Muscle layer of colon (tissue), 2 donors: ENCODE results near the gene NPAS3.

Experiments
- H3K27ac ChIP-seq: one replicate; pipeline ENCODE4 v1.7.0; 2013; ENCODE audit warnings: low read depth, mild to moderate bottlenecking, low read length, moderate library complexity
- H3K27me3 ChIP-seq, 2 donors: one replicate each; pipeline ENCODE4 v1.7.0; 2013; ENCODE audit warnings: low read length in 2 of 2, mild to moderate bottlenecking in 2 of 2; ENCODE audit not compliant: insufficient read depth in 2 of 2, control insufficient read depth in 1 of 2
- H3K36me3 ChIP-seq: one replicate; pipeline ENCODE4 v1.7.0; 2013; ENCODE audit warnings: mild to moderate bottlenecking, low read length; ENCODE audit not compliant: insufficient read depth
- H3K4me1 ChIP-seq: one replicate; pipeline ENCODE4 v1.7.0; 2013; ENCODE audit warnings: mild to moderate bottlenecking, low read length; ENCODE audit not compliant: insufficient read depth
- H3K4me3 ChIP-seq, 2 donors: one replicate each; pipeline ENCODE4 v1.7.0; 2013; ENCODE audit warnings: low read length in 2 of 2, low read depth in 1 of 2, mild to moderate bottlenecking in 1 of 2, moderate library complexity in 1 of 2
- H3K9ac ChIP-seq: one replicate; pipeline ENCODE4 v1.7.0; 2013; ENCODE audit warnings: low read length
- H3K9me3 ChIP-seq: one replicate; pipeline ENCODE4 v1.7.0; 2013; ENCODE audit warnings: mild to moderate bottlenecking, low read length
- donor health status: abdominal sarcoma.
- donor health status: Adenocarcinoma of cecum.

Gene NPAS3

DNA sequence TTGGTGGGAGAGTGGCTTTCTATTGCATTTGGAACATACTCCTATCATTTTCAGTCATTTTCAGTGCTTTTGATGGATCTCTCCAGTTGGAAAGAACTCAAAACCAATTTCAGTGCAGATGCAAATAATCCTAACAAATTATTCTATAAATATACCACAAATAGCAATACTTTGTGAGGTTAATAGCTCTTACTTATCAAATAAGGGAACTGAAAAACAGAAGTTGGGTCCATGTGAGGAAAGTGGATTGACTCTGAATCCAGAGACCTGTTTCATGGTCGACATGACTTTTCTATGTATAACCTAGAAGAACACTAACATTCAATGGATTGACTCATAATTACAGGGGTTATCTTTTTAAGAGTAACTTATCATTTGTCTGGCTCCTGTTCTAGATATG lies 763.6 kb downstream of the NPAS3 start:
- H3K36me3 ChIP-seq = no peaks in the 10 kb centered on the region
- H3K27me3 ChIP-seq = no peaks in the 10 kb centered on the region
- no peak overlapping the region for H3K4me3 ChIP-seq
- H3K9ac ChIP-seq = no peak overlapping the region
- no peaks in the 10 kb centered on the region for H3K9me3 ChIP-seq
- H3K27ac ChIP-seq = no peak overlapping the region
- no peaks in the 10 kb centered on the region for H3K4me1 ChIP-seq

- Histone ChIP-seq H3K4me1 (no peaks in the 10 kb centered on the region), H3K27ac (no peak overlapping the region), H3K27me3 (no peaks in the 10 kb centered on the region), H3K4me3 (no peak overlapping the region), H3K36me3 (no peaks in the 10 kb centered on the region), H3K9ac (no peak overlapping the region), H3K9me3 (no peaks in the 10 kb centered on the region)
Observed at GRCh38 chr14:33704481-33704880, 765.8 kb downstream of the NPAS3 start.

- no peaks in the 10 kb centered on the region for H3K4me1 ChIP-seq
- H3K9me3 ChIP-seq = no peaks in the 10 kb centered on the region
- no peak overlapping the region for H3K4me3 ChIP-seq
- no peak overlapping the region for H3K9ac ChIP-seq
- no peaks in the 10 kb centered on the region for H3K36me3 ChIP-seq
- no peaks in the 10 kb centered on the region for H3K27me3 ChIP-seq
- H3K27ac ChIP-seq = no peak overlapping the region
Observed at GRCh38 chr14:33705490-33705889, 766.8 kb downstream of the NPAS3 start.

- H3K4me3 ChIP-seq = no peak overlapping the region
- H3K36me3 ChIP-seq = no peaks in the 10 kb centered on the region
- no peaks in the 10 kb centered on the region for H3K4me1 ChIP-seq
- no peaks in the 10 kb centered on the region for H3K27me3 ChIP-seq
- H3K9ac ChIP-seq = no peak overlapping the region
- H3K9me3 ChIP-seq = no peaks in the 10 kb centered on the region
- H3K27ac ChIP-seq = no peak overlapping the region
Observed at GRCh38 chr14:33707716-33708115, 769.0 kb downstream of the NPAS3 start.

DNA sequence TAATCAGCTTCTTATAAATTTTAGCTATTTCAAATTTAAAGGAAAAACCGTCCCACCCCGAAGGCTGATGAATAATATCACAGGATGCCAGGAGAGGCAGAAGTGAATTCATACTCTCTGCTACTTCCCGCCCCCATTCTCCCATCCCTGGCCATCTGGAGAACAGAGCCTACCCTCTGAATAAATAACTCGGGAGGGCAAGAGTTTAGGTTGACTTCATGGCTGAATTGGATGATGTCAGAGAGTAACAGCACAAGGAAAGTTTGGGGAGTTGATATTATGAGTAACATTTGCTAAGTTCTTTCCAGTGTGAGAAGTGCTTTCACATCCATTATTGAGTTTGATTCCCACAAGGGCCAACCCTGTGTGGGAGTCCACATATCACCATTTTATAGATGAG lies 770.6 kb downstream of the NPAS3 start:
- no peak overlapping the region for H3K4me3 ChIP-seq
- H3K9me3 ChIP-seq = no peaks in the 10 kb centered on the region
- H3K36me3 ChIP-seq = no peaks in the 10 kb centered on the region
- H3K4me1 ChIP-seq = no peaks in the 10 kb centered on the region
- H3K27ac ChIP-seq = no peak overlapping the region
- H3K27me3 ChIP-seq = no peaks in the 10 kb centered on the region
- no peak overlapping the region for H3K9ac ChIP-seq

DNA sequence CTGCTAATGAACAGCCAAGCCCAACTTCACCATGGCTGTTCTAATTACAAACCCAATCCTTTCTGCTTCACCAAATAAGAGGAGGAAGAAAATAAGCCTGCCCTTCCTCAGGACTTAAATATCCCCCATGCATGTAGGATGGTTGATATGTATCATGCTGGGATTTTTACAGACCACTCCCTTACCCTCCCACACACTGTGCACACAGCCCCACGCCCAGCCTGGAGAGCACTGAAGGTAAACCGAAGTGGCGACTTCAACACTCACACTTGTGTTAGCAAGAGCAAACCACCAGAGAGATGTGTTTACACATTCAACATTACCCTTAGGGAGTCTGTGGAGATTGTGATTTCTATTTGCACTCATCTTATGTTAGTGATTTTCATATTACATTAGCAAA lies 771.0 kb downstream of the NPAS3 start:
- H3K27ac ChIP-seq = no peak overlapping the region
- no peak overlapping the region for H3K9ac ChIP-seq
- H3K4me1 ChIP-seq = peaks cover 1% of the 10 kb centered on the region
- H3K9me3 ChIP-seq = no peaks in the 10 kb centered on the region
- no peak overlapping the region for H3K4me3 ChIP-seq
- no peaks in the 10 kb centered on the region for H3K27me3 ChIP-seq
- no peaks in the 10 kb centered on the region for H3K36me3 ChIP-seq

DNA sequence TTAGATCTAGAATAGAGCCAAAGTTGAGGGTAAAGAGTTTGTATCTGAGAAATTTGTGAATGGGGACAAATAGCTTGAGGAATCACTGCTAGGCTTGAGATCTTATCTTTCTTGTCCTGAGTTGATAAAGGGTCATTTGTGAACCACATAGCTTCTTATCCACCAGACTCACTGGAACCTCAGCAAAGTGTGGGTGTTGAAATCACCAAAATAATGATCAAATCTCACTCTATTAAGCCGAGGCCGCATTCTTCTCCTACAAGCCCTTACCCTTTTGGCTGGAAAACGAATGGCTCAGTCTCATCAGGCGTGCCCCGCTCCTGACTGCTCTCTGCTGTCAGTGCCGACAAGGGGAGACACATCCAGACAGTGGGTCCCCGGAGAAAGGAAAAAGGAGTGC lies 771.6 kb downstream of the NPAS3 start:
- no peaks in the 10 kb centered on the region for H3K36me3 ChIP-seq
- H3K9ac ChIP-seq = no peak overlapping the region
- no peaks in the 10 kb centered on the region for H3K27me3 ChIP-seq
- H3K27ac ChIP-seq = no peak overlapping the region
- no peaks in the 10 kb centered on the region for H3K9me3 ChIP-seq
- peaks cover 6% of the 10 kb centered on the region for H3K4me1 ChIP-seq
- no peak overlapping the region for H3K4me3 ChIP-seq

DNA sequence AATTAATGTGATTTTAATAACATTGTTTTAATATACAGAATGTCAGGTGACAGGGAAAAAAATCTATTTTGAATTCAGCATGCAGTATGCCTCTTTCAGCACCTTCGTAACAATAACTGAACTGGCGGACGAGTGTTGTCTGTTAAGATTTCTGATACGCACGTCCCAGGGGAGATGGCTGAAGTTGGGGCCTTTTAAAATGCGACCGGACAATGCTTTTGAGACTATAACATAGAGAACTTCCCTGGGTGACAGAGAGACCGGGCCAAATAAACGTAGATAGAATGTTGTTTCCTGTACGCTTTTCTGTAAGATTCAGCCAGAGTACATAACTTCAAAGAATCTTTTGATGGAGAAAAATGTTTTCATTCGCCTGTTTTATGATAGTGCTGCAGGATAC lies 772.5 kb downstream of the NPAS3 start:
- Histone ChIP-seq H3K27me3 (no peaks in the 10 kb centered on the region), H3K9ac (no peak overlapping the region), H3K9me3 (no peaks in the 10 kb centered on the region), H3K27ac (no peak overlapping the region), H3K4me3 (no peak overlapping the region), H3K4me1 (peaks cover 6% of the 10 kb centered on the region), H3K36me3 (no peaks in the 10 kb centered on the region)

DNA sequence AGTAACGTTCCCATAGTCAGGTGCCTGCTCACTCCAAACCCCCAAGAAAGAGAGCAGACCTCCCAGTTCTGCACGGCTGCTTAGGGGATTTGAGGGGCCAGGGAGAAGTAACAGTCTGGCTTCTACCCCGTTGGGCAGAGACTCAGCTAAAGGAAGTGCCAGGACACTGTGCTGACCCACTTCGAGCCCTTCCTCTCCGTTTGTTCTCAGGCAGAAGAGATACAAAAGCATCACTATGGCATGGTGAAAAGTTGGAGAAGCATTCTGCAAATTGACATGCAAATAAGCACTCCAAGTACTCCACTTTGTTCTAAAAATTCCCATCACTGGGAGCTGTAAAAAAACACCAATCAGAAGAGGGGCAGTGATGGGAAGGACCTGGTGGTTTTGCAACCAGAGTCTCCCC lies 773.1 kb downstream of the NPAS3 start:
- H3K27me3 ChIP-seq = no peaks in the 10 kb centered on the region
- H3K9ac ChIP-seq = no peak overlapping the region
- no peaks in the 10 kb centered on the region for H3K9me3 ChIP-seq
- peaks cover 6% of the 10 kb centered on the region for H3K4me1 ChIP-seq
- H3K4me3 ChIP-seq = no peak overlapping the region
- H3K27ac ChIP-seq = no peak overlapping the region
- H3K36me3 ChIP-seq = no peaks in the 10 kb centered on the region

DNA sequence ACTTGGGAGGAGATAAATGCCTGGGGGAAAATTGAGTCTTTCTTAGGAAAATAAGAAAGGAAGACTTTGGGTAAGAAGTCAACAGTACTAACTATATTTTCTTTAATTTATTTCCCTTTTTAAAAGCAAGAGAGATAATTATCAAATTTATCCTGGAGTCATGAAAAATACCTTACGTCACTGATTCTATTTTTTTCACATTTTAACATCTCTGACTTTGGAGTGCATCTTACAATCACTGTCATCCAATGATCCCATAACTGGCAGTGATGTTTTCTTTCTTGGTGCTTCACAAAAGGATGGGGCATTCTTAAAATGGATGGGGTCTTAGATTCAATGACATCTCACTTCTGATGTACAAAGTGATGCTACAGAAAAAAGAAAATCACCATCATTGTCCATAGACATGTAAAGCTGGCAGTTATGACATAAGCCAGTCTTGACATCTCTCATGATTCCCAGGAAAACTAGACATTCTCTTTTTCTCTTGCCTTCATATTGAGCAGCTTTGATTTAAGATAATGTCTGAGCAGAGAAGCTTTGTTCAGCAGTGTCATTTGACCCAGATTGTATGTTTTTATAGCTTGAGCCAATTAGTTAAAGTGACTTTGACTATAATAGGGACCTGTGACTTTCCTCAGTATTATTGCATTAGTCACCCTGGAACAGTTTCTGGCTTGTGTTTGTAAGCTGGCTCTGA lies 776.0 kb downstream of the NPAS3 start:
- Histone ChIP-seq H3K4me1 (peaks cover 6% of the 10 kb centered on the region), H3K9ac (no peak overlapping the region), H3K9me3 (no peaks in the 10 kb centered on the region), H3K4me3 (no peak overlapping the region), H3K27me3 (no peaks in the 10 kb centered on the region), H3K27ac (no peak overlapping the region), H3K36me3 (no peaks in the 10 kb centered on the region)

- peaks cover 6% of the 10 kb centered on the region for H3K4me1 ChIP-seq
- H3K27ac ChIP-seq = no peak overlapping the region
- H3K27me3 ChIP-seq = no peaks in the 10 kb centered on the region
- H3K36me3 ChIP-seq = no peaks in the 10 kb centered on the region
- H3K9ac ChIP-seq = no peak overlapping the region
- H3K4me3 ChIP-seq = no peak overlapping the region
- H3K9me3 ChIP-seq = no peaks in the 10 kb centered on the region
Observed at GRCh38 chr14:33715227-33715528, 776.5 kb downstream of the NPAS3 start.

- Histone ChIP-seq H3K9me3 (no peaks in the 10 kb centered on the region), H3K9ac (no peak overlapping the region), H3K4me3 (no peak overlapping the region), H3K27ac (no peak overlapping the region), H3K27me3 (no peaks in the 10 kb centered on the region), H3K36me3 (no peaks in the 10 kb centered on the region), H3K4me1 (peaks cover 6% of the 10 kb centered on the region)
Observed at GRCh38 chr14:33716921-33717320, 778.2 kb downstream of the NPAS3 start.
